Mammary epithelial cell (primary cell): ENCODE measurements around the gene ENTREP3.
A peak's percentile ranks its signal among the peaks of the same experiment; 100 is the strongest.

Source experiments
- CTCF ChIP-seq, 2 donors: IDR thresholded peaks in 1 of 2; conservative IDR thresholded peaks in 1 of 2; 2 replicates each; pipeline ENCODE4 v1.5.1; 2011 to 2012; ENCODE audit warnings: inconsistent platforms in 2 of 2, low read length in 2 of 2, mild to moderate bottlenecking in 2 of 2, control low read depth in 1 of 2, low read depth in 1 of 2; ENCODE audit not compliant: insufficient read depth in 1 of 2; ENCODE audit errors: extremely low read depth in 1 of 2
- EZH2 ChIP-seq: IDR thresholded peaks from 2 replicates; pipeline ENCODE4 v1.6.1; 2012; ENCODE audit warnings: low read length, inconsistent platforms, borderline replicate concordance

- no peak for TF ChIP-seq EZH2
- TF ChIP-seq CTCF (conservative IDR thresholded peaks at IDR 0.05 in 1 of 2, IDR thresholded peaks at IDR 0.05 in 1 of 2; ENCODE audit: extremely low read depth in 1 of 2, insufficient read depth in 1 of 2, low read depth in 1 of 2, low read length in 2 of 2): peak; percentile 96 to 97
These were observed 48.1 kb downstream of the ENTREP3 start for GRCh38 chr1:155206891-155207805.
